Smooth muscle cell (in vitro differentiated cells): ENCODE measurements around the gene MT1X. TPM values are rescaled to one million over a fixed set of nuclear protein-coding genes. Genes with fewer than 3 reads are reported as not detected.
"Not testable (repeated sequence)": the region's sequence is repeated elsewhere in the genome, so short reads cannot be mapped to it uniquely, and the experiment has no call there.

ENCODE experiments used
- DNase-seq: peaks from one replicate; lab custom pipeline; 2025; ENCODE audit not compliant: unreplicated experiment; lab: John Stamatoyannopoulos, UW
- H2AFZ ChIP-seq: fragments of 200-600 bp; sonication (generic); 2 replicates; pipeline ENCODE4 v1.6.0; 2016; ENCODE audit warnings: antibody characterized with exemption, low read depth, mild to moderate bottlenecking
- H3F3A ChIP-seq: fragments of 200-600 bp; sonication (generic); 2 replicates; pipeline ENCODE4 v1.6.0; 2017; ENCODE audit warnings: antibody characterized with exemption, low read depth
- H3K27ac ChIP-seq: fragments of 200-600 bp; sonication (generic); 2 replicates; pipeline ENCODE4 v1.5.1; 2016; ENCODE audit warnings: low read depth, mild to moderate bottlenecking
- H3K27me3 ChIP-seq: fragments of 200-600 bp; sonication (generic); 2 replicates; pipeline ENCODE4 v1.6.1; 2016; ENCODE audit warnings: low read depth, mild to moderate bottlenecking
- H3K36me3 ChIP-seq: fragments of 200-600 bp; sonication (generic); 2 replicates; pipeline ENCODE4 v1.5.1; 2016; ENCODE audit warnings: low read depth
- H3K4me1 ChIP-seq: fragments of 200-600 bp; sonication (generic); 2 replicates; pipeline ENCODE4 v1.5.1; 2016; ENCODE audit warnings: low read depth
- H3K4me2 ChIP-seq: fragments of 200-600 bp; sonication (generic); 2 replicates; pipeline ENCODE4 v1.6.0; 2016; ENCODE audit warnings: mild to moderate bottlenecking
- H3K4me3 ChIP-seq: fragments of 200-600 bp; sonication (generic); 2 replicates; pipeline ENCODE4 v1.5.1; 2016; ENCODE audit warnings: mild to moderate bottlenecking
- H3K79me2 ChIP-seq: fragments of 200-600 bp; sonication (generic); 2 replicates; pipeline ENCODE4 v1.6.0; 2016; ENCODE audit warnings: low read depth, mild to moderate bottlenecking
- H3K9ac ChIP-seq: fragments of 200-600 bp; sonication (generic); 2 replicates; pipeline ENCODE4 v1.6.0; 2016; ENCODE audit warnings: low read depth
- H3K9me3 ChIP-seq: fragments of 200-600 bp; sonication (generic); replicated peaks from 2 replicates; pipeline ENCODE4 v1.5.1; 2016; ENCODE audit warnings: low read depth
- H4K20me1 ChIP-seq: fragments of 200-600 bp; sonication (generic); 2 replicates; pipeline ENCODE4 v1.6.0; 2016; ENCODE audit warnings: low read depth
- CTCF ChIP-seq: fragments of 200-600 bp; sonication (generic); IDR thresholded peaks from 2 replicates; pipeline ENCODE4 v1.5.1; 2017; ENCODE audit warnings: borderline replicate concordance, mild to moderate bottlenecking, antibody characterized with exemption; ENCODE audit not compliant: insufficient read depth, poor library complexity, severe bottlenecking
- WGBS: methylation state at CpG from one replicate; pipeline ENCODE4 v1.1.7; 2016; ENCODE audit warnings: low lambda C conversion rate; 5-methylcytosine and 5-hydroxymethylcytosine counted together
- polyA plus RNA-seq: library from polyadenylated mRNA; unstranded; fragments of >200 nt; fragmentation: Nextera tagmentation; extraction: Ambion mirVana; gene quantifications from 2 replicates; pipeline ENCODE4 v1.2.1, GENCODE V29; 2016
- total RNA-seq: library from RNA; depleted of rRNA; stranded (reverse); fragments of >200 nt; gene quantifications from 2 replicates; pipeline ENCODE4 v1.2.3, GENCODE V29; 2014

The MT1X gene
- total and polyA plus RNA-seq, 2 experiments from 2014 or later = 0.76 to 11.7 TPM

- TF ChIP-seq CTCF = no peak
- no peaks in the 10 kb centered on the region for H3F3A ChIP-seq
- no peak overlapping the region for H2AFZ ChIP-seq
- H3K4me2 ChIP-seq = no peak overlapping the region
- H3K27me3 ChIP-seq = no peaks in the 10 kb centered on the region
- no peak overlapping the region for H3K9ac ChIP-seq
- H3K79me2 ChIP-seq = no peaks in the 10 kb centered on the region
- no peak for DNase-seq
- no peaks in the 10 kb centered on the region for H3K36me3 ChIP-seq
- H3K9me3 ChIP-seq = no peaks in the 10 kb centered on the region
- H3K27ac ChIP-seq = no peak overlapping the region
- 90% methylated on average over 2 of the region's 2 CpGs for WGBS
- no peak overlapping the region for H3K4me3 ChIP-seq
- no peaks in the 10 kb centered on the region for H3K4me1 ChIP-seq
- no peaks in the 10 kb centered on the region for H4K20me1 ChIP-seq
These were observed 29.6 kb downstream of the MT1X start for GRCh38 chr16:56711862-56712261.

- H2AFZ ChIP-seq = no peak overlapping the region
- WGBS = 92% methylated on average over 2 of the region's 2 CpGs
These were observed 31.5 kb downstream of the MT1X start for GRCh38 chr16:56713794-56714193.

GRCh38 chr16:56715126-56715525 is 32.9 kb downstream of the MT1X start:
- H3K79me2 ChIP-seq = no peaks in the 10 kb centered on the region
- H3K9ac ChIP-seq = no peak overlapping the region
- H3K36me3 ChIP-seq = no peaks in the 10 kb centered on the region
- H3K27me3 ChIP-seq = peaks cover 2% of the 10 kb centered on the region
- H3K4me2 ChIP-seq = no peak overlapping the region
- DNase-seq = no peak
- H3K9me3 ChIP-seq = no peaks in the 10 kb centered on the region
- no peak overlapping the region for H3K27ac ChIP-seq
- no peak overlapping the region for H3K4me3 ChIP-seq
- no peak for TF ChIP-seq CTCF
- no peak overlapping the region for H2AFZ ChIP-seq
- H3F3A ChIP-seq = no peaks in the 10 kb centered on the region
- 72% methylated on average over 4 of the region's 4 CpGs for WGBS
- no peaks in the 10 kb centered on the region for H4K20me1 ChIP-seq
- no peaks in the 10 kb centered on the region for H3K4me1 ChIP-seq

More at GRCh38 chr16:56713794-56714193, 31.5 kb downstream of the MT1X start:
- no peaks in the 10 kb centered on the region for H3K79me2 ChIP-seq
- no peaks in the 10 kb centered on the region for H3K36me3 ChIP-seq
- H3K9me3 ChIP-seq = no peaks in the 10 kb centered on the region
- no peak overlapping the region for H3K4me2 ChIP-seq
- H3K4me1 ChIP-seq = no peaks in the 10 kb centered on the region
- H3K27me3 ChIP-seq = no peaks in the 10 kb centered on the region
- TF ChIP-seq CTCF = no peak
- no peak overlapping the region for H3K9ac ChIP-seq
- H3K27ac ChIP-seq = no peak overlapping the region
- no peaks in the 10 kb centered on the region for H3F3A ChIP-seq
- no peak for DNase-seq
- no peak overlapping the region for H3K4me3 ChIP-seq
- no peaks in the 10 kb centered on the region for H4K20me1 ChIP-seq

- no peak overlapping the region for H3K27ac ChIP-seq
- no peaks in the 10 kb centered on the region for H3F3A ChIP-seq
- H2AFZ ChIP-seq = no peak overlapping the region
- H3K27me3 ChIP-seq = peaks cover 8% of the 10 kb centered on the region
- H3K4me2 ChIP-seq = no peak overlapping the region
- TF ChIP-seq CTCF = no peak
- no peaks in the 10 kb centered on the region for H4K20me1 ChIP-seq
- no peaks in the 10 kb centered on the region for H3K36me3 ChIP-seq
- no peaks in the 10 kb centered on the region for H3K79me2 ChIP-seq
- DNase-seq = no peak
- no peak overlapping the region for H3K9ac ChIP-seq
- no peaks in the 10 kb centered on the region for H3K9me3 ChIP-seq
- no peak overlapping the region for H3K4me3 ChIP-seq
- WGBS = 91% methylated on average over 3 of the region's 3 CpGs
- no peaks in the 10 kb centered on the region for H3K4me1 ChIP-seq
These were observed 34.5 kb downstream of the MT1X start for GRCh38 chr16:56716761-56717160.

- not testable (repeated sequence) for H4K20me1 ChIP-seq, H3F3A ChIP-seq, H3K4me1 ChIP-seq, DNase-seq, H3K9me3 ChIP-seq, H3K36me3 ChIP-seq, H2AFZ ChIP-seq, H3K4me2 ChIP-seq, H3K4me3 ChIP-seq, H3K79me2 ChIP-seq, H3K27ac ChIP-seq, H3K27me3 ChIP-seq, H3K9ac ChIP-seq
- 85% methylated on average over 2 of the region's 2 CpGs for WGBS
These were observed 35.3 kb downstream of the MT1X start for GRCh38 chr16:56717532-56717931.
